GM21381 (cell line): Measurements from ENCODE around the gene BORCS8.
A peak's percentile ranks its signal among the peaks of the same experiment; 100 is the strongest.

Experiments
- ATAC-seq: cut with Tn5 transposase; IDR thresholded peaks from one replicate; pipeline ENCODE4 v1.9.1; 2021; ENCODE audit warnings: mild to moderate bottlenecking, moderate library complexity; ENCODE audit not compliant: unreplicated experiment

BORCS8 gene

DNA sequence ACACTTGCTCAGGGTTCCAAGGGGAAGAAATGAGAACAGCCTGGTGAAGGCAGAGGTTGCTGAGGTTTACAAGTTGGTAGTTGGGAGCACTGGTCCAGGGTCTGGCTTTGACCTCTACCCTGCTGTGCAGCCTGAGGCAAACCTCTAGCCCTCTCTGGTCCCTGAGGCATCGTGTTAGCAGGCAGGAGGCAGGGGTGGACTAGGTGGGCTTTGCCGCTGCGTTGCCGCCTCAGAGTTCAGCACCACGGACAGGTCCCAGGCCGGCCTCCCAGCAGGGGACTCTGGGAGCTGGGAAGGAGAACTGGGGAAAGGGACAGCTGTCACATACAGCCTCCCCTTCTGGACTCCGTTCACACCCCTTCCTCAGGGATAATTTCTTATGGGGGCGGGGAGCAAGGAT lies 22.9 kb upstream of the BORCS8 start:
- ATAC-seq = no peak

DNA sequence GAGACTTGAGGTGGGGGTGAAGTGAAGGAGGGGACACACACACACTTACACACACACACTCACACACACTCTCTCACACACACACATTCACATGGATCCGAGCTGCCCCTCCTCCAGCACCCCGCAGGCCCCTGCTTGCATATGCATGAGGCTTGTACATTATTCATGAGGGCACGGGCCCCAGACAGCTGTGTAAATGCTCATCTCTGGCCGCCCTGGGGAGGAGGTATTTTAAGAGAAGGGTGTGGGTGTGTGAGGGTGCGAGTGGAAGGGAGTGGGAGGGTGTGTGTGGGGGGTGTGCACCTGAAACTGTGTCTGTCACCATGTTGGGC lies 22.2 kb upstream of the BORCS8 start:
- no peak for ATAC-seq

DNA sequence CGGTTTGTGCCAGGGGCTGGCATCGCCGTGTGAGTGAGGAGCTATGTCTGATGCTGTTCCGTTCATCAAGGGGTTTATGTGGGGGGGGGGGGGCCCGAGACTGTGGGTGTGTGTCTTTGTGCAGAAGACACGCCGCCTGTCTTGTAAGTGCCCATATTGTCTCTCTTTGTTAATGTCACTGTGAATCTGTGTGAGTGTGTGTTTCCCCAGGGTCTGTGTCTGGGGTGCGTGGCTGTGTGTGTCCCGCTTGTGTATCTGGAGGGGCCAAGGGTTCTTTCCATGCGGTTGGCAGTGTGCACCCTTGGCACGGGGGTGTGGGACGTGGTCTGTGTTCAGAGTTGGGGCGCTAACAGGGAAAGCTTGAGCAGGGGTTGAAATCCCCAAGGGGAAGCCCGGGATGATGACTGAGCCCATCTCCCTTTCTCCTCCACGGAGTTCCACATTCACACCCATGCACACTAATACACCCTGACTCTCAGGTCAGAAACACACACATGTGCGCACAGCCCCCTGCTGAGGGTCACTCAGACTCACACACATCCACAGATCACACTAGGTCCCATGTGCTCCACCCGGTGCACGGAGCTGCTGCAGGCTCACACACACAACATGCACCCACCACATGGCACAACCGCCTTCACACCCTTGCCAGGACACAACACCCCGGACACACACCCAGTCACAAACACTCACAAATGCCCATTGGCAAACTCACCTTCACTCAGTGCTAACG lies 21.6 kb upstream of the BORCS8 start:
- no peak for ATAC-seq

GRCh38 chr19:19212916-19213315 lies 21.0 kb upstream of the BORCS8 start:
- ATAC-seq = no peak

DNA sequence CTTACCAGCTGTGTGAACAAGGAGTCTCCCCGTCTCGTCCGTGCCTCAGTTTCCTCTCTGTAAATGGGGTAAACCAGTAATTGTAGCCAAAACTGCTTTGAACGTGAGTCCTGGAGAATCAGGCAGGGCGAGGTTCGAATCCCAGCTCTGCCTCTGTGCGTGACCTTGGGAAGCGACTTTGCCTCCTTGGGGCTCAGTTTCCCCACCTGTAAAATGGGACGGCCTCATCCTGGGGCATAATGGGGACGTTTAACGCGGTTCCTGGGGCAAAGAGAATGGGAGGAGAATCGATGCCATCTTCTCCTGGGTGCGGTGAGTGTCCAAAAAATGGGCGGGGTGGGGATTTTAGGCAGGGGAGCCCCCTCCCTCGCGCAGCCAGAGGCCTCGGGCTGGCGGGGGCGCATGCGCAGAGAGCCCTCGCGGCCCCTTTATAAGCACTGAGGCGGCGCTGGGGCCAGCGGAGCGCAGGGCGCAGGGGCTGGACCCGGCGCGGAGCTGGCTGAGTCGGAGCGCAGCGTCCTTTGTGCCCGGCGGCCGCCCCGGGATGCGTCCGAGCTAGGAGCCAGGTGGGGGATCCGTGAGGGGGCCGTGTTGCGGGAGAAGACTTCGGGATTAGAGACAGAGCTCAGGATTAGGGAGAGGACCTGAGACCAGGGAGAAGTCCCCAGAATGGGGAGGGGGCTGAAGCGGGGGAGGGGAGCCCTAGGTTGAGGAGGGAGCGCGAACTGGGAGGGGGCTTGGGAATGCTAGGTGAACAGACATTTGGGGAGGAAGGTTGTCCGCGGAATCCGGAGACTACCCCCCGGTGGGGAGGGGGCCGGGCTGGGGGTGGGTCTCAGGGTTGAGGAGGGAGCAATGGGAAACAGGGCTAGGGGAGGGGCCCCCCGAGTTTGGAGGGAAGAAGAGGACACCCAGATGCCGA lies 19.8 kb upstream of the BORCS8 start, which contains the start of gene NCAN:
Gene NCAN, plus strand, starts transcription at position 460 of the 922 bp plus-strand sequence. CDS start 4,996 bp downstream, outside the sequence.
- no peak for ATAC-seq

DNA sequence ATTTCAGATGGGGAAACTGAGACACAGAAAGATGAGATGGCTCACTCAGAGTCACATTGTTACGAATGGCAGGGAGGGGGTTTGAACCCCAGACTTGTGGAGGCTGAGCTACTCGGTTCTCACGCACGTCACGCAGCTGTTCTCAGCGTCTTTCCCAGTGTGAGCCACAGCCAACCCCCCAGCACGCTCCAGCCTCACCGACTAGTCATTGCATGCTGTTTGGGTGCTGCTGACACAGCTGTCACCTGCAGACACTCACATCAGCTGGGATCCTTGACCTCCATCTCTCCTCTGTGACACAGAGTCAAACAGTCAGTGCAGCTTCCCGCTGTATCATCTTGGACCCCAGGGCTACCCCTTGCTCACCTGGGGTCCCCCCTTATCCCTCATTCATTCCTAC lies 17.4 kb upstream of the BORCS8 start:
- ATAC-seq = no peak

- no peak for ATAC-seq
These were observed 16.0 kb upstream of the BORCS8 start for GRCh38 chr19:19207637-19208572.

GRCh38 chr19:19206938-19207337 lies 15.0 kb upstream of the BORCS8 start:
- ATAC-seq = no peak

- no peak for ATAC-seq
These were observed 13.8 kb upstream of the BORCS8 start for GRCh38 chr19:19205416-19206410.

DNA sequence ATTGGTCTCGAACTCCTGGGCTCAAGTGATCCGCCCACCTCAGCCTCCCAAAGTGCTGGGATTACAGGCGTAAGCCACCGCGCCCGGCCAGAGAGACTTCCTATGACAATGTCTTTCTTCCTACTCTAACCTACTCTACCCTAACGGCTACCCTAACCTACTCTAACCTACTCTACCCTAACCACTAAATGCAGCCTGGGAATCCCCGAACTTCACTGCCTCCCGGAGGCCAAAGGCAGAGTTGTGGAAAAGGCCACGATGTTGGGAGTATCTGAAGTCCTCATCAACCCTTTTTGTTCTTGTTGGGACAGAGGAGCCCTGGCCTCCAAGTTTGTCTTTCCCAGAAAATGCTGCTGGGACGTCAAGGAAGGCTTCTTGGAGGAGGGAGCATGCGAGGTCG lies 12.2 kb upstream of the BORCS8 start:
- ATAC-seq = no peak

GRCh38 chr19:19203012-19203856 lies 11.3 kb upstream of the BORCS8 start, which contains the start of gene NR2C2AP:
NR2C2AP (minus strand) TSS chr19:19203414; CDS start chr19:19203060, 354 bp downstream.
- ATAC-seq = peak; percentile 78

GRCh38 chr19:19202707-19203011 lies 10.7 kb upstream of the BORCS8 start:
- ATAC-seq = peak; percentile 20

DNA sequence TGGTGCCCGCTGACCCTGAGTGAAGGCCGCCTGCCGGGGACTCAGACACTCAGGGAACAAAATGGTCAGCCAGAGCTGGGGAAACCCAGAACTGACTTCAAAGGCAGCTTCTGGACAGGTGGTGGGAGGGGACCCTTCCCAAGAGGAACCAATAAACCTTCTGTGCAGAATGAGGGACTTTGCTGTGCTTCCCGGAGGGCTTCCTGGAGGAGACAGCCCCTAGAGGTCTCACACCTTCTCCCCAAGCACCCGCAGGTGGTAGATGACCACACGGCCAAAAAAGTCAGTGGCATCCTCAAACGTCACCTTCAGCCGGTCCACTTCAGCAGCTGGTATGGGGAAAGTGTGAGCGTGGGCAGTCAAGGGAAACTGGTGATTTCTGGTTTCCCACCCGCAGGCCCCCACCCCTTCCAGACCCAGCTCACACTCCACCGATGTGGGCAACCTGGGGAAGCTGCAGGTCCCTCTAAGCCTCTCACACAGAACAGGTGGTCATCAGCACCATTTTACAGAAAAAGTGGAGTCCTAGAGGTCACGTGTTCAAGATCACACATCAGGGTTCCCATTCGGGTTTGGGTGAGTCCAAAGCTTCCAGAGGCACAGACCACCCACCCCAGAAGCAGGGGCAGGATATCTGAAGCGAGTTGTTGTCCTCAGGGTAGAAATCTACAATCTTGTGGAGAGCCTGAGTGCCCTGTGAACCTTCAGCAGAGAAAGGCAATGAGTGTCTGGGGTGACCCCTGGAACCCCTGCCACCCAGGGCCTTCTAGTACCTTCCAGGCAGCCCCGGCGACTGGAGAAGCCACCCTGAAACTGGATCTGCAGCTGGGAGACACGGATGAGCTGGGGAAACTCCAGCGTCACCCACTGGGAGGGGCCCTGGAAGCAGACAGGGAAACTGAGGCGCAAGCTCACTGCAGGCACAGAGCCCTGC lies 10.0 kb upstream of the BORCS8 start:
- ATAC-seq = no peak

DNA sequence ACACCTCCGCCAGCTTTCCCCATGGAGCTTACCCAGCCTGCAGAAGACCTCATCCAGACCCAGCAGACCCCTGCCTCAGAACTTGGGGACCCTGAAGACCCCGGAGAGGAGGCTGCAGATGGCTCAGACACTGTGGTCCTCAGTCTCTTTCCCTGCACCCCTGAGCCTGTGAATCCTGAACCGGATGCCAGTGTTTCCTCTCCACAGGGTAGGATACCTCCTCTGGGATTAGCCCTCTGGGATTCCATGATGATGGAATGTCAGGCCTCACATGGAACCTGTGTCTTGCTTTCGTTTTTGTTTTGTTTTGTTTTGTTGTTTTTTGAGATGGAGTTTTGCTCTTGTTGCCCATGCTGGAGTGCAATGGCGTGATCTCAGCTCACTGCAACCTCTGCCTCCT lies 2.0 kb upstream of the BORCS8 start:
- no peak for ATAC-seq

DNA sequence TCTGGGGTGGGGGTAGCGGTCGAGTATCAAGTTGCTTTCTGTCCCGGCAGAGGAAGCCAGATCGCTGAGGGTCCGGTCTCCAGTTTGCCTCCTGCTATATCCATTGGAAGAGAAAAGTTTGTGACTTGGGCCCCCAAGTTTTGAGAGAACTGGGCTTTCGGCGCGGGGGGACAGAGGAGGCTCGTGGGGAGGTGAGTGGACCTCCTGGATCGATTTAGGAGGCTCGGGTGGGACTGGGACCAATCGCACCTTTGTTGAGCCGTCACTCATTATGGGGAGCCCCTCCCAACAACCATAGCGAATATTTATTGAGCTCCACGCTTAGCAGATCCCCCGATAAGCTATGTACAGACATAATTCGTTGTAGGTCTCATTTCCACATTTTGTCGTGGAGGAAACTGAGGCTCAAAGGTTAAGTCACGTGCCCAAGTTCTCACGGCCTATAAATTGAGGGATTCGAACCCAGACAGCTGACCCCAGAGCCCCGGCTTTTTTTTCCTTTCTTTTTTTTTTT lies 1.0 kb upstream of the BORCS8 start:
- no peak for ATAC-seq

DNA sequence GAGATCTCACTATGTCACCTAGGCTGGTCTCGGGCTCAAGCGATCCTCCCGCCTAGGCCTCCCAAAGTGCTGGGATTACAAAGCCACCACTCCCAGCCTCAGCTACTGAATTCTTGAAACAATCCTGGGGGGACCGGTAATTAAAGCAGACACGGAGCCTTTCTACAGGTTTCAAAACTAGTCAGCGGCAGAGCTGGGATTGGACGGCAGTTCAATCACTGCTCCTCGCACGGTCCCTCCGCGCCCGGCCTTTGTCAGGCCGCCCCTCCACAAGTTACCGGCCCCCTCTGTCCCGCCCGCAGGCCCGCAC lies 229 bp downstream of the BORCS8 start:
- ATAC-seq = no peak

- no peak for ATAC-seq
These were observed 5.2 kb downstream of the BORCS8 start for GRCh38 chr19:19186742-19187141.
